Measurements from ENCODE around the gene LRRC23.
A peak's percentile ranks its signal among the peaks of the same experiment; 100 is the strongest.

The LRRC23 gene

GRCh38 chr12:6917491-6918231 is 13.0 kb downstream of the LRRC23 start:
- peak; percentile 50 for DNase-seq (ENCODE audit: low read depth)
- no peak for TF ChIP-seq CTCF (IDR thresholded peaks at IDR 0.05; ENCODE audit: insufficient read depth, low read depth, low read length, missing control alignments)
- H3K4me3 ChIP-seq (ENCODE audit: low read length) = no peak overlapping the region

DNA sequence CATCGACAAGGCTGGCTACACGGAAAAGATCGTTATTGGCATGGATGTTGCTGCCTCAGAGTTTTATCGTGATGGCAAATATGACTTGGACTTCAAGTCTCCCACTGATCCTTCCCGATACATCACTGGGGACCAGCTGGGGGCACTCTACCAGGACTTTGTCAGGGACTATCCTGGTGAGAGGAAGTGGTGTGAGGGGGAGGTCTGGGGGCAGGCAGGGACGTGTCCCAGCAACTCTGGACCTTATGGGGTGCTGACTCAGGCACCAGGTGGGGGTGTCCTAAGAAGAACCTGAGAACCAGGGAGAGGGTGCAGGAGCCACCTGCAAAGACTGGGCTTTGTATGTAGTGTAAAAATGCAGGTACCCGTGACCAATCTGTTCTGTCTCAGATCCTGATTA is 15.0 kb downstream of the LRRC23 start:
- H3K4me3 ChIP-seq (ENCODE audit: low read length) = no peak overlapping the region
- peak; percentile 82 for DNase-seq (ENCODE audit: low read depth)
- no peak for TF ChIP-seq CTCF (IDR thresholded peaks at IDR 0.05; ENCODE audit: insufficient read depth, low read depth, low read length, missing control alignments)

DNA sequence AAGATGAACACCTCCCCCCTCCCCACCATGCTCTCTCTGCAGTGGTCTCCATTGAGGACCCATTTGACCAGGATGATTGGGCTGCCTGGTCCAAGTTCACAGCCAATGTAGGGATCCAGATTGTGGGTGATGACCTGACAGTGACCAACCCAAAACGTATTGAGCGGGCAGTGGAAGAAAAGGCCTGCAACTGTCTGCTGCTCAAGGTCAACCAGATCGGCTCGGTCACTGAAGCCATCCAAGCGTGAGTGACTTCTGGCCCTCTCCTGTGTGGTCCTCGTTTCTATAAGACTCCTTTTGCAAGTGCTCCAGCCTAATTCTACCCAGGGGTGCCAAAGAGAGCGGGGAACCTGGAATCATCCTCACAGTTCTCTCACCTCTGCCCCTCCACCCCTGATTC is 16.9 kb downstream of the LRRC23 start:
- no peak for TF ChIP-seq CTCF (IDR thresholded peaks at IDR 0.05; ENCODE audit: insufficient read depth, low read depth, low read length, missing control alignments)
- no peak overlapping the region for H3K4me3 ChIP-seq (ENCODE audit: low read length)
- no peak for DNase-seq (ENCODE audit: low read depth)

GRCh38 chr12:6921996-6922946 is 17.6 kb downstream of the LRRC23 start:
- DNase-seq (ENCODE audit: low read depth) = no peak
- no peak overlapping the region for H3K4me3 ChIP-seq (ENCODE audit: low read length)
- TF ChIP-seq CTCF (IDR thresholded peaks at IDR 0.05; ENCODE audit: insufficient read depth, low read depth, low read length, missing control alignments) = no peak

- H3K4me3 ChIP-seq (ENCODE audit: low read length) = no peak overlapping the region
- TF ChIP-seq CTCF (IDR thresholded peaks at IDR 0.05; ENCODE audit: insufficient read depth, low read depth, low read length, missing control alignments) = no peak
- DNase-seq (ENCODE audit: low read depth) = no peak
These were observed 18.5 kb downstream of the LRRC23 start for GRCh38 chr12:6923003-6923732.

DNA sequence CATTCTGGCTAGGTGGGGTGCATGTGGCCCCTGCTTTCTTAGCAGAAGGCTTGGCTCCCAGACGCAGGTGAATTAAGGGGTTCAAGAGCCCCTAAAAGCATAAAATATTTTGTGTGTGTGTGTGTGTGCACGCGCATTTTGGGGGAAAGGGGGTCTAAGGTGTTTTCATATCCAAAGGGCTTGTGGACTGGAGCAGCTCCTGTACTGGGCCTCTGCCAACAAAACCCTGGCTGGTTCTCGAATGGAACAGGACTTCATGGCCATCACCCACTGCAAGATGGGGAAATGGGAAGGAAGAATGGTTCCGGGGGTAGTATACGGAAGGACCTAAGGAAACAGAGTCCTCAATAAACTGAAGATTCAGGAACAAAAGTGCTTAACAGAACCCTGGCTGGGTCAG is 19.2 kb downstream of the LRRC23 start:
- no peak overlapping the region for H3K4me3 ChIP-seq (ENCODE audit: low read length)
- DNase-seq (ENCODE audit: low read depth) = no peak
- no peak for TF ChIP-seq CTCF (IDR thresholded peaks at IDR 0.05; ENCODE audit: insufficient read depth, low read depth, low read length, missing control alignments)
